OCI-LY3 (cell line): ENCODE results near the gene HNRNPF.
A peak's percentile ranks its signal among the peaks of the same experiment; 100 is the strongest.

Experiments used
- H2AFZ ChIP-seq: fragments of 200-600, 300-600 bp; shearing (Covaris generic); 2 replicates; pipeline ENCODE4 v1.6.0; 2014; ENCODE audit warnings: antibody characterized with exemption, low read depth, low read length
- H3K27ac ChIP-seq: fragments of 200-600, 300-600 bp; sonication (generic); 2 replicates; pipeline ENCODE4 v1.5.1; 2014; ENCODE audit warnings: mild to moderate bottlenecking, low read length, moderate library complexity, mixed read lengths
- H3K27me3 ChIP-seq: fragments of 200-600, 300-600 bp; sonication (generic); 2 replicates; pipeline ENCODE4 v1.6.1; 2014; ENCODE audit warnings: low read depth, low read length, mixed read lengths
- H3K36me3 ChIP-seq: fragments of 200-600, 300-600 bp; sonication (generic); replicated peaks from 2 replicates; pipeline ENCODE3; 2014; ENCODE audit warnings: low read depth, low read length, mixed read lengths
- H3K4me1 ChIP-seq: fragments of 300-600, 200-600 bp; sonication (generic); 2 replicates; pipeline ENCODE4 v1.6.1; 2014; ENCODE audit warnings: low read length, mixed read lengths
- H3K4me2 ChIP-seq: fragments of 200-600, 300-600 bp; sonication (generic); 2 replicates; pipeline ENCODE4 v1.6.1; 2014; ENCODE audit warnings: low read length, mixed read lengths
- H3K4me3 ChIP-seq: fragments of 300-600, 200-600 bp; sonication (generic); 2 replicates; pipeline ENCODE4 v1.5.1; 2014; ENCODE audit warnings: antibody characterized with exemption, mild to moderate bottlenecking, low read length, moderate library complexity
- H3K79me2 ChIP-seq: fragments of 300-600, 200-600 bp; shearing (Covaris generic); 2 replicates; pipeline ENCODE4 v1.6.1; 2014; ENCODE audit warnings: mild to moderate bottlenecking, low read length, mixed read lengths
- H3K9ac ChIP-seq: fragments of 300-600, 200-600 bp; shearing (Covaris generic); 2 replicates; pipeline ENCODE4 v1.6.0; 2014; ENCODE audit warnings: mild to moderate bottlenecking, low read length, moderate library complexity
- H3K9me3 ChIP-seq: fragments of 200-600, 300-600 bp; shearing (Covaris generic); 2 replicates; pipeline ENCODE4 v1.6.1; 2014; ENCODE audit warnings: low read length, mixed read lengths; ENCODE audit not compliant: insufficient read depth
- H4K20me1 ChIP-seq: fragments of 200-600, 300-600 bp; sonication (generic); 2 replicates; pipeline ENCODE4 v1.6.1; 2016; ENCODE audit warnings: low read length, mixed read lengths; ENCODE audit not compliant: insufficient read depth
- EZH2phosphoT487 ChIP-seq: fragments of 200-600 bp; shearing (Covaris generic); IDR thresholded peaks from 2 replicates; pipeline ENCODE4 v1.6.1; 2018; ENCODE audit warnings: antibody characterized with exemption, mixed run types, low read depth
- TF ChIP-seq, protein P1 (sequence below): fragments of 200-600, 300-600 bp; sonication (generic); IDR thresholded peaks from 2 replicates; pipeline ENCODE4 v1.5.1; 2014; ENCODE audit warnings: antibody characterized with exemption, low read length, low read depth

HNRNPF gene

GRCh38 chr10:43404704-43405084 is 4.3 kb downstream of the HNRNPF start:
- Histone ChIP-seq H3K4me3 (peak overlapping the region; percentile 99), H3K9ac (peak overlapping the region; percentile 57), H3K4me1 (peaks cover 53% of the 10 kb centered on the region), H4K20me1 (peaks cover 66% of the 10 kb centered on the region), H3K27me3 (no peaks in the 10 kb centered on the region), H3K36me3 (peaks cover 30% of the 10 kb centered on the region), H3K27ac (peak overlapping the region; percentile 34), H2AFZ (no peak overlapping the region), H3K79me2 (peaks cover 96% of the 10 kb centered on the region), H3K4me2 (peak overlapping the region; percentile 98), H3K9me3 (no peaks in the 10 kb centered on the region)
- TF ChIP-seq, protein P1, sequence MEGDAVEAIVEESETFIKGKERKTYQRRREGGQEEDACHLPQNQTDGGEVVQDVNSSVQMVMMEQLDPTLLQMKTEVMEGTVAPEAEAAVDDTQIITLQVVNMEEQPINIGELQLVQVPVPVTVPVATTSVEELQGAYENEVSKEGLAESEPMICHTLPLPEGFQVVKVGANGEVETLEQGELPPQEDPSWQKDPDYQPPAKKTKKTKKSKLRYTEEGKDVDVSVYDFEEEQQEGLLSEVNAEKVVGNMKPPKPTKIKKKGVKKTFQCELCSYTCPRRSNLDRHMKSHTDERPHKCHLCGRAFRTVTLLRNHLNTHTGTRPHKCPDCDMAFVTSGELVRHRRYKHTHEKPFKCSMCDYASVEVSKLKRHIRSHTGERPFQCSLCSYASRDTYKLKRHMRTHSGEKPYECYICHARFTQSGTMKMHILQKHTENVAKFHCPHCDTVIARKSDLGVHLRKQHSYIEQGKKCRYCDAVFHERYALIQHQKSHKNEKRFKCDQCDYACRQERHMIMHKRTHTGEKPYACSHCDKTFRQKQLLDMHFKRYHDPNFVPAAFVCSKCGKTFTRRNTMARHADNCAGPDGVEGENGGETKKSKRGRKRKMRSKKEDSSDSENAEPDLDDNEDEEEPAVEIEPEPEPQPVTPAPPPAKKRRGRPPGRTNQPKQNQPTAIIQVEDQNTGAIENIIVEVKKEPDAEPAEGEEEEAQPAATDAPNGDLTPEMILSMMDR = no peak
- no peak for TF ChIP-seq EZH2phosphoT487

DNA sequence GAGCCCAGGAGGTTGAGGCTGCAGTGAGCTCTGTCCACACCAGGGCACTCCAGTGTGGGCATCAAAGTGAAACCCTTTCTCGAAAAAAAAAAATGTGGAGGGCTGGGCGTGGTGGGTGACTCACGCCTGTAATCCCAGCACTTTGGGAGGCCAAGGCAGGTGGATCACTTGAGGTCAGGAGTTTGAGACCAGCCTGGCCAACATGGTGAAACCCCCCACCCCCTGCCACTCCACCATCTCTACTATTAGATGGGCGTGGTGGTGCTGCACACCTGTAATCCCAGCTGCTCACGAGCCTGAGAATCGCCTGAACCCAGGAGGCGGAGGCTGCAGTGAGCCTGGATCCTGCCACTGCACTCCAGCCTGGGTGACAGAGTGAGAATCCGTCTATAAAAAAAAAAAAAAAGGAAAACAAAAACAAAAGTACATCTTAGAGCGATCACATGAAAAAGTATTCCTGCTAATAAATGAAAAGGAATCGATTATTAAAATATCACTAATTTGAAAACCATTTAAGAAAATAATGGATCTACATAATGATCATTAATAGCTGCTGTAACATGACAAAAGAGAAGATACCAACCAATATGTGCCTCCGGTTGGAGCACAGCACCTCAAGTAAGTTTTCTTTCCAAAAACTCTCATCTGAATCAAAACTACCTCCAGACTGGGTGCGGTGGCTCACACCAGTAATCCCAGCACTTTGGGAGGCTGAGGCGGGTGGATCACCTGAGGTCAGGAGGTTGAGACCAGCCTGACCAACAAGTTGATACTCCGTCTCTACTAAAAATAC is 4.9 kb downstream of the HNRNPF start:
- TF ChIP-seq, protein P1 = no peak
- no peak for TF ChIP-seq EZH2phosphoT487
- H3K4me1 ChIP-seq = peaks cover 59% of the 10 kb centered on the region
- H3K4me3 ChIP-seq = peak overlapping the region; percentile 99
- H3K79me2 ChIP-seq = peaks cover 98% of the 10 kb centered on the region
- peak overlapping the region; percentile 57 for H3K9ac ChIP-seq
- no peaks in the 10 kb centered on the region for H3K9me3 ChIP-seq
- H3K27me3 ChIP-seq = no peaks in the 10 kb centered on the region
- H3K4me2 ChIP-seq = peak overlapping the region; percentile 98
- H3K36me3 ChIP-seq = peaks cover 35% of the 10 kb centered on the region
- peak overlapping the region; percentile 34 for H3K27ac ChIP-seq
- H4K20me1 ChIP-seq = peaks cover 72% of the 10 kb centered on the region
- no peak overlapping the region for H2AFZ ChIP-seq

DNA sequence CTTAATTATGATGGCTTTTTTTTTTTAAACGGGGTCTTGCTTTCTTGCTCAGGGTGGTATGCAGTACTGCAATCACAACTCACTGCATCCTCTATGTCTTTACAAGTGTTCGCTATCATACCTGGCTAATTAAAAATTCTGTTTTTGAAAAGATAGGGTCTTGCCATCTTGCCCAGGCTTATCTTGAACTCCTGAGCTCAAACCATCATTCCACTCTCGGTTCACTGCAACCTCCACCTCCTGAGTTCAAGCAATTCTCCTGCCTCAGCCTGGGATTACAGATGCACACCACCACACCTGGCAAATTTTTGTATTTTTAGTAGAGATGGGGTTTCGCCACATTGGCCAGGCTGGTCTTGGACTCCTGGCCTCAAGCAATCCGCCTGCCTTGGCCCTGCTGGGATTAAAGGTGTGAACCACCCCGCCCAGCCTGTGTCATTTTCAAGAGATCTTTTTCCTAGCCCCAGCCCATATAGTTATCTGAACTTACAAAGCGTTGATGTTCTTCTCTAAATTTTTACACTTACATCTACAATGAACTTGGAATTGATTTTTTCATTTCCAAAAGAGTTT is 6.0 kb downstream of the HNRNPF start:
- H2AFZ ChIP-seq = no peak overlapping the region
- H4K20me1 ChIP-seq = peaks cover 78% of the 10 kb centered on the region
- H3K27ac ChIP-seq = no peak overlapping the region
- H3K27me3 ChIP-seq = no peaks in the 10 kb centered on the region
- H3K4me1 ChIP-seq = peaks cover 64% of the 10 kb centered on the region
- peak overlapping the region; percentile 98 for H3K4me2 ChIP-seq
- H3K9ac ChIP-seq = peak overlapping the region; percentile 16; the same call in 1 of the 2 replicates
- H3K9me3 ChIP-seq = no peaks in the 10 kb centered on the region
- H3K36me3 ChIP-seq = peaks cover 33% of the 10 kb centered on the region
- H3K4me3 ChIP-seq = peak overlapping the region; percentile 99
- TF ChIP-seq EZH2phosphoT487 = no peak
- TF ChIP-seq, protein P1 = no peak
- peaks cover 100% of the 10 kb centered on the region for H3K79me2 ChIP-seq

GRCh38 chr10:43402176-43402575 is 6.8 kb downstream of the HNRNPF start:
- TF ChIP-seq, protein P1 = no peak
- TF ChIP-seq EZH2phosphoT487 = no peak
- peak overlapping the region; percentile 98 for H3K4me2 ChIP-seq
- peak overlapping the region; percentile 2; the same call in 1 of the 2 replicates for H3K27ac ChIP-seq
- H3K27me3 ChIP-seq = no peaks in the 10 kb centered on the region
- peaks cover 31% of the 10 kb centered on the region for H3K36me3 ChIP-seq
- H3K4me1 ChIP-seq = peaks cover 67% of the 10 kb centered on the region
- H4K20me1 ChIP-seq = peaks cover 78% of the 10 kb centered on the region
- no peak overlapping the region for H2AFZ ChIP-seq
- no peaks in the 10 kb centered on the region for H3K9me3 ChIP-seq
- peaks cover 100% of the 10 kb centered on the region for H3K79me2 ChIP-seq
- H3K9ac ChIP-seq = no peak overlapping the region
- H3K4me3 ChIP-seq = 0 out of 2 replicates have a peak overlapping the region, but pooled peaks have one; percentile 31
